Ishikawa (cell line): ENCODE results near the gene NR3C2.

ENCODE experiments used
- CEBPB ChIP-seq: IDR thresholded peaks from 2 replicates; pipeline ENCODE4 v1.6.1; 2012
- CREB1 ChIP-seq: IDR thresholded peaks from 2 replicates; pipeline ENCODE4 v1.6.1; 2012; ENCODE audit warnings: low read depth
- EGR1 ChIP-seq: IDR thresholded peaks from 2 replicates; pipeline ENCODE4 v1.6.1; 2012
- EP300 ChIP-seq: IDR thresholded peaks from 2 replicates; pipeline ENCODE4 v1.6.1; 2012; ENCODE audit warnings: borderline replicate concordance
- FOXM1 ChIP-seq: IDR thresholded peaks from 2 replicates; pipeline ENCODE4 v1.6.1; 2012; ENCODE audit warnings: low read depth, borderline replicate concordance
- NFIC ChIP-seq: IDR thresholded peaks from 2 replicates; pipeline ENCODE4 v1.6.1; 2012
- RAD21 ChIP-seq: IDR thresholded peaks from 2 replicates; pipeline ENCODE4 v1.6.1; 2012; ENCODE audit warnings: low read depth
- TAF1 ChIP-seq: IDR thresholded peaks from 2 replicates; pipeline ENCODE4 v1.6.1; 2012; ENCODE audit warnings: low read depth, mild to moderate bottlenecking
- TCF12 ChIP-seq: IDR thresholded peaks from 2 replicates; pipeline ENCODE4 v1.6.1; 2012; ENCODE audit warnings: low read depth
- TEAD4 ChIP-seq: IDR thresholded peaks from 2 replicates; pipeline ENCODE4 v1.6.1; 2012
- YY1 ChIP-seq: IDR thresholded peaks from 2 replicates; pipeline ENCODE4 v1.6.1; 2012; ENCODE audit warnings: low read depth
- ZBTB7A ChIP-seq: IDR thresholded peaks from 2 replicates; pipeline ENCODE4 v1.6.1; 2012; ENCODE audit warnings: low read depth
- TF ChIP-seq, protein P1 (sequence below): IDR thresholded peaks from 2 replicates; pipeline ENCODE4 v1.6.1; 2012; ENCODE audit warnings: low read depth, mild to moderate bottlenecking
- TF ChIP-seq, protein P2 (sequence below): IDR thresholded peaks from 2 replicates; pipeline ENCODE4 v1.6.1; 2012
- TF ChIP-seq, protein P3 (sequence below): IDR thresholded peaks from 2 replicates; pipeline ENCODE4 v1.6.1; 2012

Gene NR3C2

DNA sequence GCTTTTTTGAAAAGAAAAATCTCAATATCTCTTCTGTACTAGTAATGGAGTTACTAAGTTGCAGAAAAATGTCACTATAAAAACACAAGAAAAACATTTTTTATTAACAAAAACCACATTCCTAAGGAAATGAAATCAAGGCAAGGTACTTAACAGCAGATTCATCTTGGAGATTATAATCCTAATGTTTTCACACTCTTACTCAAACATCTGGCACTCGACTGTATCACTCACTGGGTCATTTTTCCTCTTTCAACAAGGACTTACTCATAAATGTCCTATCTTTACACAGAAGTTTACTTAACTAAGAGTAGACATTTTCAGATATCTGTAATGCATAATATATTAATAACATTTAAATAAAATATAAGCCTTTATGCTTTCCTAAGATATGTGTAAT lies 216.6 kb downstream of the NR3C2 start:
- TF ChIP-seq, protein P1, sequence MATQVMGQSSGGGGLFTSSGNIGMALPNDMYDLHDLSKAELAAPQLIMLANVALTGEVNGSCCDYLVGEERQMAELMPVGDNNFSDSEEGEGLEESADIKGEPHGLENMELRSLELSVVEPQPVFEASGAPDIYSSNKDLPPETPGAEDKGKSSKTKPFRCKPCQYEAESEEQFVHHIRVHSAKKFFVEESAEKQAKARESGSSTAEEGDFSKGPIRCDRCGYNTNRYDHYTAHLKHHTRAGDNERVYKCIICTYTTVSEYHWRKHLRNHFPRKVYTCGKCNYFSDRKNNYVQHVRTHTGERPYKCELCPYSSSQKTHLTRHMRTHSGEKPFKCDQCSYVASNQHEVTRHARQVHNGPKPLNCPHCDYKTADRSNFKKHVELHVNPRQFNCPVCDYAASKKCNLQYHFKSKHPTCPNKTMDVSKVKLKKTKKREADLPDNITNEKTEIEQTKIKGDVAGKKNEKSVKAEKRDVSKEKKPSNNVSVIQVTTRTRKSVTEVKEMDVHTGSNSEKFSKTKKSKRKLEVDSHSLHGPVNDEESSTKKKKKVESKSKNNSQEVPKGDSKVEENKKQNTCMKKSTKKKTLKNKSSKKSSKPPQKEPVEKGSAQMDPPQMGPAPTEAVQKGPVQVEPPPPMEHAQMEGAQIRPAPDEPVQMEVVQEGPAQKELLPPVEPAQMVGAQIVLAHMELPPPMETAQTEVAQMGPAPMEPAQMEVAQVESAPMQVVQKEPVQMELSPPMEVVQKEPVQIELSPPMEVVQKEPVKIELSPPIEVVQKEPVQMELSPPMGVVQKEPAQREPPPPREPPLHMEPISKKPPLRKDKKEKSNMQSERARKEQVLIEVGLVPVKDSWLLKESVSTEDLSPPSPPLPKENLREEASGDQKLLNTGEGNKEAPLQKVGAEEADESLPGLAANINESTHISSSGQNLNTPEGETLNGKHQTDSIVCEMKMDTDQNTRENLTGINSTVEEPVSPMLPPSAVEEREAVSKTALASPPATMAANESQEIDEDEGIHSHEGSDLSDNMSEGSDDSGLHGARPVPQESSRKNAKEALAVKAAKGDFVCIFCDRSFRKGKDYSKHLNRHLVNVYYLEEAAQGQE: no peak
- TF ChIP-seq, protein P2, sequence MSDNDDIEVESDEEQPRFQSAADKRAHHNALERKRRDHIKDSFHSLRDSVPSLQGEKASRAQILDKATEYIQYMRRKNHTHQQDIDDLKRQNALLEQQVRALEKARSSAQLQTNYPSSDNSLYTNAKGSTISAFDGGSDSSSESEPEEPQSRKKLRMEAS: no peak
- no peak for TF ChIP-seq EGR1
- TF ChIP-seq ZBTB7A: no peak
- TF ChIP-seq, protein P3, sequence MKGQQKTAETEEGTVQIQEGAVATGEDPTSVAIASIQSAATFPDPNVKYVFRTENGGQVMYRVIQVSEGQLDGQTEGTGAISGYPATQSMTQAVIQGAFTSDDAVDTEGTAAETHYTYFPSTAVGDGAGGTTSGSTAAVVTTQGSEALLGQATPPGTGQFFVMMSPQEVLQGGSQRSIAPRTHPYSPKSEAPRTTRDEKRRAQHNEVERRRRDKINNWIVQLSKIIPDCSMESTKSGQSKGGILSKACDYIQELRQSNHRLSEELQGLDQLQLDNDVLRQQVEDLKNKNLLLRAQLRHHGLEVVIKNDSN: no peak

DNA sequence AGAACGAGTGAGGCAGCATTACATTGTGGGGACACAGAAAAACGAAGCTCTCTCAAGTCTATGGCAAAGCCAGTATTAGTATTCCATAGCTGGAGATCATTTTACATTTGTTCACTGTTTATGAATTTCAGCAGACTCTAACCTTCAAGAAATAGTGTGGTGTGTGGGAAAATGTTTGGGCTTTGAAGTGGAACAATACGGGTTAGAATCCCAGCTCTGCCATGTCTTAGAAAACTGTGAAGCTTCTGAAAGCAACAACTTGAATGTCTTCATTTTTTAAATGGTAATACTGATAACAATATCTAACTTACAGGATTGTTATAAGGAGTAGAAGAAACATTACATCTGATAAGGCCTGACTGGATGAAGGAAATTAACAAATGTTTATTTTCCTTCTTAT lies 217.7 kb downstream of the NR3C2 start:
- TF ChIP-seq RAD21 (no peak), ZBTB7A (no peak), EP300 (no peak), TEAD4 (no peak), CREB1 (no peak)
- TF ChIP-seq, protein P2: no peak

DNA sequence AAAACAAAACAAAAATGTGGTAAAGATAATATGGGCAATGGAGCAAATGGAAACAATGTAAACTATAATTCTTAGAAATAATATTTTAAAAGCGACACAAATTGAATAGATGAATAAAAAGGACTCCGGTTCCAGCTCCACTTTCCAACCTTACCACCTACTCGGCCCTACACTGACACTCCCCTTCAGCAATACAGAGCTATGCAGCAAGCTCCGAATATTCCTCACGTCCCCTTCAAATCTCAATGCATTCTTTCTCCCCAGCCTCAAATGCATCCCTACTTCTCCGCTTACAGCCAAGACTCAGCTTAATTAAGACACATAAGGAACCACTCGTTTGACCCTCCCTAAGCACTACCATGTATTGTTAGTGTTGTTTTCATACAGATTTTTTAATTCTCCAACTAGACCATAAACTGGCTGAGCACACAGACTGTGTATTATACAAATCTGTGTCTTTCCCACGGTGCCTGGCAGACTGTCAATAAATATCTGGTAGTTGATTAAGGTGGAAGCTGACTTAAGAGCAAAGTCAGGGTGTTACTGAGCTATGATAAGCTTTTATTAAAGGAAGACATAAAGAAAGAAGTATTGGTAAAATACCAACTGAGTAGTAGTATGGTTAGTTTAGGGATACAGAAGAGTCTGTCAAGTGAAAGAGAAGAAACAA lies 219.1 kb downstream of the NR3C2 start:
- TF ChIP-seq, protein P1: no peak
- TF ChIP-seq EGR1 (no peak), FOXM1 (no peak), NFIC (no peak), EP300 (no peak), RAD21 (no peak), YY1 (no peak), CEBPB (no peak), TCF12 (no peak), CREB1 (no peak), TAF1 (no peak), TEAD4 (no peak), ZBTB7A (no peak)
- TF ChIP-seq, protein P3: no peak
- TF ChIP-seq, protein P2: no peak

DNA sequence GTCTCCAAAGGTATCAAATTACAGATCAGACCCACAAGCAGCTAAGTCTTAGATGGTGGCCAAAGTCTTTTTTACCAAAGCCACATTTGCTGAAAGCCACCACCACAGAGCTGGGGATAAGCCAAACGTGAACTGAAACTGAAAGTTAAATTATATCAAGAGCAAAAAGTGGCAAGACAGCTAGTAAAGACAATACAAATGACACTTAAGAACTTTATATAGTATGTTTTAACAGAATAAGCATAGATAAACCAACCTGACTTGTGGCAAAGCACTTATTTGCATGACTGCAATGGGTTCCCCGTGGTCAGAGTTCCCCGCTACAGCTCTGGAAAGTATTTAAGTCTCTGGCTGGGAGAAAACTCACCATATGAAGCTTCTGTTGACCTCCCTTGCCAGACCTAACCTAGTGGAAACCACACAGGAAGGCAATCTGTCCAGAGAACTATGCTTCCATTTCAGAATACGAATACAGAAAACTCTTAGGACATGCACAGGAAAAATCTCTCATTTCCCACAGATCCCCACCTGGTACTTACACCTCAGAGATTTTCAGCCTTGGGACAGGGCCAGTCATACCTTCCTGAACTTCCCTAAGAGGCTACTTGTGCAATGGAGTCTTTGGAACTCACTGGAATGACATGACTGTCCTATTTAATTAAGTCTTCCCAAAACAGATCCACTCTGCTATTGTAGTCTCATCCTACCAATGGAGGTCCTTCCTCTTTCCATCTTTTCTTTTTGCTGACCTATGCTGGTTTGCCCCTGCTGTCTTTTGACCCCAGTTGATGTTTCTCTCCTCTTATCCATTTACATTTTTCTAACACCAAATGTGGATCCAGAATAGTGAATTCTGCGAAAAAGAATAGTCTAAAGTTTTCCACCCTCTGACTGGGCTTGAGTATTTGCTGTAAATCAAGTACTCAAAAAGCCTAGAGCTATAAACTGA lies 225.1 kb downstream of the NR3C2 start:
- TF ChIP-seq NFIC: no peak
- no peak for TF ChIP-seq CREB1
- no peak for TF ChIP-seq TCF12
- no peak for TF ChIP-seq TEAD4
- no peak for TF ChIP-seq YY1
- TF ChIP-seq, protein P1: no peak
- TF ChIP-seq ZBTB7A: no peak
- no peak for TF ChIP-seq EGR1
- TF ChIP-seq FOXM1: no peak
